HG02763 (cell line): Measurements from ENCODE around the gene RPS13.
"Not testable (repeated sequence)": the region's sequence is repeated elsewhere in the genome, so short reads cannot be mapped to it uniquely, and the experiment has no call there.

Experiments
- ATAC-seq: cut with Tn5 transposase; IDR thresholded peaks from one replicate; pipeline ENCODE4 v1.9.1; 2021; ENCODE audit warnings: mild to moderate bottlenecking, moderate library complexity; ENCODE audit not compliant: unreplicated experiment

Gene RPS13

DNA sequence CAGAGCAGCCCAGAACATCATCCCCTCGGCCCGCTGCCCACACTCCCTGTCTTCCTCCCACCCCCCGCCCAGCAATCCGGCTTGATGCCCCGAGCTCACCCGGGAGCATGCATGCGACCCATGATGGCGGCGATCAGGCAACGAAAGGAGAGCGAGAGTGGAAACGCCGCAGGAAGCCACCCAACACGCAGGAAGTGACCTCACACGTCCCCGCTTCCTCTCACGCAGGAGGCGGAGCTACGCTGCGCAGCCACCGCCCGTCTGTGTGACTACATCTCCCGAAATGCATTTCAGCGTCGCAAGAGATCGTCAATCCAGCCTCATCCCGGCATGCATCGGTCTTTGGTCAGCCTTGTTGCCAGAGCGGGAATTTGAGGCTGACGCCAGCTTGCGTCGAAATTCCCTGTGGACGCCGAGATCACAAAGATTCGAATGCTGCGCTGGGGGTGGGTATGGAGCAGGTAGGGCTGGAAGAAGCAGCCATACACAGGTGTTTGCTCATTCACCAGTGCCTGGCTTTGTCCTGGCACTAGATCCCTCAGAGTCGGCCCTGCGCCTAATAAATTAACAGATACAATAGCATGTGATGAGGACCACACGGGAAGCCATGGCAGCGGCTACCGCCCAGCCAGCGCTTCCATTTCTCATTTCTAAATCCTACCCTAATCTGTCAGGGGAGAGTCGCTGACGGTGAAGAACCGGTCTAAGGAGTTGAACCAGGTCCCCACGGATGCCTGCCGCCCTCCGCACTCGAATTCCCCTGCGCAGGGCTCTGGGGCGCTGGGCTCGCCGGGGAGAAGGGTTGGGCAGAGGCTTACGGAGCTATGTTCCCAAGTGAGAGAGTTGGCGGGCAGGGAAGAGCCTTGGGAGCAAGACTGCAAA lies at the start of gene RPS13:
TSS of gene RPS13 (minus strand) at position 148 of the 882 bp plus-strand sequence. CDS start at position 122, 26 bp downstream.
- ATAC-seq = peak; percentile 98

DNA sequence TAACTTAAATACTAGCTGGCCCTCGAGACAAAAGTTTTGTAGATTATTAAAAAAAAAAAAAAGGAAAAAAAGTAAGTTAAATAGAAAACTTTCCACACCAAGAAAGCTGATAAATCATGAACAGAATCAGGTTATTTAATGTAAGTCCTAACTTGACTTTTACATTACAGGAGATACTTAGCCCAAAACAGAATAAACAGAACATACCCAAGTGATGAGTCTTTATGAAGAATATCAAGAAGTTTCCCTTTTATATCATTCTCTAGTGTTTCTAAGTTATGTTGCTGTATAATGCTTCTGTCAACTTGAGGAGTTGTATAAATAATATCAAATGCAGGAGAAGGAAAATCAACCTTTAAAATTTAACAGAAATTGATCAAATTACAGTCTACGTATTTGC lies 44.5 kb upstream of the RPS13 start:
- ATAC-seq = no peak

- ATAC-seq = no peak
Measured at GRCh38 chr11:17117262-17117661, 39.8 kb upstream of the RPS13 start.

- ATAC-seq = no peak
Measured at GRCh38 chr11:17116117-17116516, 38.6 kb upstream of the RPS13 start.

DNA sequence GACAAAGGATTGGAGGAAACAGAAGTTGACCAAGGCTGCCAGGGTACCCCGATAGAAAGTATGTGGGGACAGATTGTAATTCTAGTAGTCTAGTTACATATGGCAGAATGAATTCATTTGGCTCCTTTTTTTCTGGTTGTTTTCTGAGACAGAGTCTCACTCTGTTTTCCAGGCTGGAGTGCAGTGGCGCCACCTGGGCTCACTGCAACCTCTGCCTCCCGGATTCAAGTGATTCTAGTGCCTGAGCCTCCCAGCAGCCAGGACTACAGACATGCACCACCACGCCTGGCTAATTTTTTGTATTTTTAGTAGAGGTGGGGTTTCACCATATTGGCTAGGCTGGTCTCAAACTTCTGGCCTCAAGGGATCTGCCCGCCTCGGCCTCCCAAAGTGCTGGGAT lies 30.3 kb upstream of the RPS13 start:
- not testable (repeated sequence) for ATAC-seq

GRCh38 chr11:17105404-17106040 lies 28.1 kb upstream of the RPS13 start:
- ATAC-seq = not testable (repeated sequence)

- no peak for ATAC-seq
Measured at GRCh38 chr11:17102462-17102861, 25.0 kb upstream of the RPS13 start.

DNA sequence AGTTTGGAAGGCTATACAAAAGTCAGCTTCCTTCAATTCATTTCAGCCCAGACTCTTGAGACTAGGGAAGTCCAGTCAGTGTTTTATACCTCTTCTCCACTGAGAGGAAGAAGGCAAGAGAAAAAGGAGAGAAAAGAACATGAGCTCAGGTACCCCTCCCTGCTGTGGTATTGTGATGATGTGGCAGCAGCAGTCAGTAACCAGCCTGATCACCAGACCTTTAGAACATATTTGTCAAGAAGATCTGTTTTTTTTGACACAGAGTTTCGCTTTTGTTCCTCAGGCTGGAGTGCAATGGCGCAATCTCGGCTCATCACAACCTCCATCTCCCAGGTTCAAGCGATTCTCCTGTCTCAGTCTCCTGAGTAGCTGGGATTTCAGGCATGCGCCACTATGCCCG lies 21.2 kb upstream of the RPS13 start:
- no peak for ATAC-seq

DNA sequence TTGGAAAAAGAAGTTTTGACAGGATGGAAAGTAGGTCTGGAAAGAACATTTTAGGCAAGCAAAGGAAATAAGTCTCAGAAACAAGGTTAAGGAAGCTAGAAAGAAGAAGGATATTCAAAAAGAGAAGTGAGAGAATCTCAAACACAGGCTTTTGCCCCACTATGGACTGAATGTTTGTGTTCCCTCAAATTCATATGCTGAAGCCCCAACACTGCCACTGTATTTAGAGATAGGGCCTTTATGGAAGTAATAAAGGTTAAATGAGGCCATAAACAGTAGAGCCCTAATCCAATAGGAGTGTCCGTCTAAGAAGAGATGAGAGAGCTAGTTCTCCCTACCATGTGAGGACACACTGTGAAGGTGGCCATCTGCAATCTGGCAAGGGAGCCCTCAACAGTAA lies 20.6 kb upstream of the RPS13 start:
- ATAC-seq = no peak

DNA sequence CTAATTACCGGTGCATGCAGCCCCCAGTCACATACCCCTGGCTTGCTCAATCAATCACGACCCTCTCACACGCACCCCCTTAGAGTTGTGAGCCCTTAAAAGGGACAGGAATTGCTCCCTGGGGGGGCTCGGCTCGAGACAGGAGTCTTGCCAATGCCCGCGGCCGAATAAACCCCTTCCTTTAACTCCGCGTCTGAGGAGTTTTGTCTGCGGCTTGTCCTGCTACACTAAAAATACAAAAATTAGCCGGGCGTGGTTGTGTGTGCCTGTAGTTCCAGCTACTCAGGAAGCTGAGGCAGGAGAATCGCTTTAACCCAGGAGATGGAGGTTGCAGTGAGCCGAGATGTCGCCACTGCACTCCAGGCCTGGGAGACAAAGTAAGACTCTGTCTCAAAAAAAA lies 8.5 kb upstream of the RPS13 start:
- not testable (repeated sequence) for ATAC-seq

- peak; percentile 4 for ATAC-seq
Measured at GRCh38 chr11:17077240-17077519, 287 bp downstream of the RPS13 start.

DNA sequence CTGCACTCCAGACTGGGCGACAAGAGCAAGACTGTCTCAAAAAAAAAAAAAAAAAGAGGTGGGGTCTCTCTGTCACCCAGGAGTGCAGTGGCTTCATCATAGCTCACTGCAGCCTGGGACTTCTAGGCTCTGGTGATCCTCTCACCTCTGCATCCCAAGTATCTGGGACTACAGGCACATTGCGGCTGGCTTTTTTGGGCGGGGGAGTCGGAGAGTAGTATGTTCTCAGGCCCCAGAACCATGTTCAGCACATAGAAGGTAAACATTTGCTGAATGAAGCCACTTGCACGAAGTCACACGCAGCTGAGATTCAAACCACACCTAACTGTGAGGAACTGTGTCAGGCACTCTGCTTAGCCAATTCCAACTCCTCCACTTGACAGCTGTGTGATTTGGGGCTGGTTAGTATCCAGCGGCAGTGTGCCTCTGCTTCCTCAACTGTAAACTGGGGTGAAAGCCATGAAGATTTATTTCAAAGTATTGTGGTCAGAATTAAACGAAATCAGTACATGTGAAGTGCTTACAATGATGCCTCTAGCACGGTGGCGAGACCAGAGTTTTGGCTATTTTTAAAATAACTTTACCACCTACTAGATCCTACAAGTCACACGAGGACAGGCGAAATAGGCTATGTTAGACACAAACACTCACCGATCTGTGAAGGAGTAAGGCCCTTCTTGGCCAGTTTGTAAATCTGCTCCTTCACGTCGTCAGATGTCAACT lies 789 bp downstream of the RPS13 start:
- no peak for ATAC-seq

DNA sequence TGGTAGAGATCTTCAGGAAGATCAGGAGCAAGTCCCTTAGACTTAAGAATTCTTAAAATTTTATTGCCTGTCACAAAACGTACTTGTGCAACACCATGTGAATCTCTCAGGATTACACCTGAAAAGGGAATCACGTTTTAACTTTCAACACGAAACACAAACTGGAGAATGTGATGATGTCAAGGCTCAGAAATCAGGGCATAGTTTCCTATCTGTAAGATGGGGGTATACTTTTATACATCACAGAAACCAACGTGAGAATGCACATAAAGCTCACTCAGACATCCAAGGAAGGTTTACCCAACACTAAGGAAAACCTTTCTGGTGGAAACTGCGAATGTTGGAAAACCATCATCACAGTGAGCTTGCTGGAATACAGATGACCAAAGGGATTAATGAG lies 2.0 kb downstream of the RPS13 start:
- no peak for ATAC-seq

DNA sequence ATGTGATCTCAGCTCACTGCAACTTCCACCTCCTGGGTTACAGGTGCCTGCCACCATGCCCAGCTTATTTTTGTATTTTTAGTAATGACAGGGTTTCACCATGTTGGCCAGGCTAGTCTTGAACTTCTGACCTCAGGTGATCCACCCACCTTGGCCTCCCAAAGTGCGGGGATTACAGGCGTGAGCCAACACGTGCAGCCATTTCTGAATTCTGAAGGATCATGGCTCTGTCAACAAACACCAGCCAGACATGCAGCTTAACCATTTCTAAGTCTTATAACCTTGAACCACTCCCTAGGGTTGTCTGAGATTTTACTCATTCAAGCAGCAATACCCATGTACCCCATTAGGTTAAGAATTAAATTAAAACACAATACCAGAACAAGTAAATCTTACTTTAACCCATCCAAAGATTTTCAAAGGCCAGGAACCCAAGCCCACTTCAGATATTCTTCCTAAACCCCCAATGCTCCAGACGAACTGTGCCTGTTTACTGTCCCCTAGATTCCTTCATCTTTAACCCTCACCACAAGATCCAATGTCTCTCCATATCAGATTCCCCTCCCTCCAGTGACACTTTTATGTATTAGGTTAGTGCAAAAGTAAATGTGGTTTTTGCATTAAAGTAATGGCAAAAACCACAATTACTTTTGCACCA lies 4.0 kb downstream of the RPS13 start:
- ATAC-seq = no peak

GRCh38 chr11:17067417-17067816 lies 10.1 kb downstream of the RPS13 start:
- no peak for ATAC-seq

- ATAC-seq = no peak
Measured at GRCh38 chr11:17066691-17067090, 10.8 kb downstream of the RPS13 start.

GRCh38 chr11:17063171-17064002 lies 14.1 kb downstream of the RPS13 start:
- no peak for ATAC-seq

- not testable (repeated sequence) for ATAC-seq
Measured at GRCh38 chr11:17051146-17051545, 26.3 kb downstream of the RPS13 start.

- not testable (repeated sequence) for ATAC-seq
Measured at GRCh38 chr11:17048491-17048890, 29.0 kb downstream of the RPS13 start.

DNA sequence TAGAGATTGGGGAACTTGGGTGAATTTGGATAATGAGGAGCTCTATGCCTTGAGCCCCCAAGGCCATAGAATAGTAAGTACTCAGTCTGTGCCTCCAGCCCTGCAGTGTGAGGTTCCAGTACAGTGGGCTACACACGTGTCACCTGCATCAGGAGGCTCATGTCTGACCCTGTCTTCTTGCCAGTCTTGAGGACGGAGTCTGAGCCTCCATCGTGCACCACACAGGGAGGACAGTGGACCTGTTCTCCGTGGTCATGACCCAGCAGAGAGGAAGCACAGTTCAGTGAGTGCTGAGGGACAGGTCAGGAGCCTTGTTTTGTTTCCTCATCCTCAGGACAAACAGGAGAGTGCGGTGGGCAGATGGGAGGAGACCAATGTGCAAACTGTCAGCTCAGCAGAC lies 30.8 kb downstream of the RPS13 start:
- ATAC-seq = no peak
